Ovary (tissue), 3 donors: ENCODE measurements around the gene FABP7.

Experiments
- EP300 ChIP-seq: sonication (generic); formaldehyde crosslinking; IDR thresholded peaks from one replicate; pipeline ENCODE4 v1.6.1; 2017; ENCODE audit warnings: antibody characterized with exemption
- TF ChIP-seq, protein P1 (sequence below), 3 donors: fragments of 450-650 bp in 2 of 3; fragments of 200-600 bp in 1 of 3; IDR thresholded peaks; one replicate each; pipeline versions ENCODE4 v1.5.1 to v1.8.0; 2016 to 2022; ENCODE audit warnings: antibody characterized with exemption in 3 of 3, mild to moderate bottlenecking in 1 of 3
- donor health status: DM: no; HTN: no; CAD: no.

DNA sequence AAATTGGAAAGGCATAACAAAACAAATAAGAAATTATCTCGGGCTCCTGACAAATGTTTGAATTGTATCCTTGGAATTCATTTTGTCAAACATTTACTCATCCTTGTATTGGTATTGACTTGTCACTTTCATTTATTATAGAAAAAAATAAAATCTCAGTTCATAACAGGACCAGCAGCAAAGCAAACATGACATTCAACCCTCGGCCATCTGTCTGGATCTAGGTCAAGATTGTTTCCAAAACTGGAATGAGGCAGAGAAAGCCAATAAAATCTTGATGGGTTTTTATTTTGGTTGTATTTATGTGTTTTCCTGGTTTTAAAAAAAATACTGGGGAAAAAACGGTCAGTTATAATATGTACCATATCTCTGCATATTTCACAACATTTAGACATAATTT, 42.9 kb upstream of the FABP7 start:
- TF ChIP-seq, protein P1, sequence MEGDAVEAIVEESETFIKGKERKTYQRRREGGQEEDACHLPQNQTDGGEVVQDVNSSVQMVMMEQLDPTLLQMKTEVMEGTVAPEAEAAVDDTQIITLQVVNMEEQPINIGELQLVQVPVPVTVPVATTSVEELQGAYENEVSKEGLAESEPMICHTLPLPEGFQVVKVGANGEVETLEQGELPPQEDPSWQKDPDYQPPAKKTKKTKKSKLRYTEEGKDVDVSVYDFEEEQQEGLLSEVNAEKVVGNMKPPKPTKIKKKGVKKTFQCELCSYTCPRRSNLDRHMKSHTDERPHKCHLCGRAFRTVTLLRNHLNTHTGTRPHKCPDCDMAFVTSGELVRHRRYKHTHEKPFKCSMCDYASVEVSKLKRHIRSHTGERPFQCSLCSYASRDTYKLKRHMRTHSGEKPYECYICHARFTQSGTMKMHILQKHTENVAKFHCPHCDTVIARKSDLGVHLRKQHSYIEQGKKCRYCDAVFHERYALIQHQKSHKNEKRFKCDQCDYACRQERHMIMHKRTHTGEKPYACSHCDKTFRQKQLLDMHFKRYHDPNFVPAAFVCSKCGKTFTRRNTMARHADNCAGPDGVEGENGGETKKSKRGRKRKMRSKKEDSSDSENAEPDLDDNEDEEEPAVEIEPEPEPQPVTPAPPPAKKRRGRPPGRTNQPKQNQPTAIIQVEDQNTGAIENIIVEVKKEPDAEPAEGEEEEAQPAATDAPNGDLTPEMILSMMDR (IDR thresholded peaks at IDR 0.05), result no peak
- no peak for TF ChIP-seq EP300
